C4-2B (cell line): ENCODE data around the gene U2AF1.
"Not testable (repeated sequence)": the region's sequence is repeated elsewhere in the genome, so short reads cannot be mapped to it uniquely, and the experiment has no call there.

ENCODE experiments used
- CTCF ChIP-seq: fragments of 450-650 bp; conservative IDR thresholded peaks from 2 replicates; pipeline ENCODE4 v1.5.1; 2017; ENCODE audit warnings: mild to moderate bottlenecking
- ZFX ChIP-seq: fragments of 450-650 bp; IDR thresholded peaks from 2 replicates; pipeline ENCODE4 v1.6.1; 2017

GRCh38 chr21:43108177-43108576 lies 807 bp upstream of the U2AF1 start:
- TF ChIP-seq CTCF, ZFX: not testable (repeated sequence)
